Lower lobe of right lung (tissue), 2 donors: ENCODE results near the gene ZBTB45. TPM values are rescaled to one million over a fixed set of nuclear protein-coding genes. Genes with fewer than 3 reads are reported as not detected.
A peak's percentile ranks its signal among the peaks of the same experiment; 100 is the strongest.
"Not testable (repeated sequence)": the region's sequence is repeated elsewhere in the genome, so short reads cannot be mapped to it uniquely, and the experiment has no call there.

Experiments used
- ATAC-seq, 2 donors: fragments of 200-7000 bp; cut with Tn5 transposase; one replicate each; pipeline ENCODE4 v1.9.1; 2020 to 2022; ENCODE audit warnings: mild to moderate bottlenecking in 2 of 2, moderate library complexity in 2 of 2
- DNase-seq: peaks from one replicate; pipeline ENCODE4 v3.0.0-alpha.2; 2020
- H3K27ac ChIP-seq: fragments of 200-600 bp; one replicate; pipeline ENCODE4 v1.8.0; 2022
- H3K27me3 ChIP-seq: fragments of 200-600 bp; one replicate; pipeline ENCODE4 v1.8.0; 2022; ENCODE audit warnings: low read depth
- H3K36me3 ChIP-seq: fragments of 200-600 bp; one replicate; pipeline ENCODE4 v1.8.0; 2022; ENCODE audit warnings: mild to moderate bottlenecking
- H3K4me1 ChIP-seq: fragments of 200-600 bp; one replicate; pipeline ENCODE4 v1.8.0; 2022
- H3K4me3 ChIP-seq: fragments of 200-600 bp; one replicate; pipeline ENCODE4 v1.8.0; 2022; ENCODE audit warnings: mild to moderate bottlenecking
- H3K9me3 ChIP-seq: fragments of 200-600 bp; one replicate; pipeline ENCODE4 v1.8.0; 2022
- CTCF ChIP-seq: fragments of 200-600 bp; IDR thresholded peaks from one replicate; pipeline ENCODE4 v1.8.0; 2022; ENCODE audit warnings: antibody characterized with exemption, mild to moderate bottlenecking
- intact Hi-C: fragments of 100-400 bp; cut with DNase I; formaldehyde crosslinking; loops from one replicate; pipeline ENCODE4 v1.11.0; 2022
- total RNA-seq: library from RNA; stranded (reverse); fragmentation: NEBNext Ultra II Directional; extraction: Animal tissue kit (Norgen Biotek cat#: 25700); gene quantifications from one replicate; pipeline ENCODE4 v1.2.1, GENCODE V29; 2021
- donor health status: DM: no; HTN: yes; CAD: no; lungs with severe emphysema.

ZBTB45 gene
- total RNA-seq, 1 donor from 2014 or later, result 14.1 TPM

- intact Hi-C loops, result no loop called here
- DNase-seq (no peak), ATAC-seq (peak in 1 of 2 donors; percentile 0)
- Histone ChIP-seq H3K4me1 (peaks cover 19% of the 10 kb centered on the region), H3K4me3 (peak overlapping the region; percentile 86), H3K27ac (peak overlapping the region; percentile 86), H3K36me3 (peaks cover 43% of the 10 kb centered on the region), H3K9me3 (no peaks in the 10 kb centered on the region), H3K27me3 (no peaks in the 10 kb centered on the region)
- no peak for TF ChIP-seq CTCF
Measured at GRCh38 chr19:58474997-58475713, 44.5 kb downstream of the ZBTB45 start.

- no peak for ATAC-seq
- Histone ChIP-seq H3K4me1 (peaks cover 19% of the 10 kb centered on the region), H3K4me3 (peak overlapping the region; percentile 86), H3K27me3 (no peaks in the 10 kb centered on the region), H3K36me3 (peaks cover 43% of the 10 kb centered on the region), H3K9me3 (no peaks in the 10 kb centered on the region), H3K27ac (no peak overlapping the region)
- no peak for TF ChIP-seq CTCF
- DNase-seq, result no peak
- intact Hi-C loops, result no loop called here
Measured at GRCh38 chr19:58474291-58474996, 45.2 kb downstream of the ZBTB45 start.

- Histone ChIP-seq H3K4me3 (no peak overlapping the region), H3K9me3 (no peaks in the 10 kb centered on the region), H3K27me3 (no peaks in the 10 kb centered on the region), H3K36me3 (peaks cover 41% of the 10 kb centered on the region), H3K27ac (no peak overlapping the region), H3K4me1 (peaks cover 19% of the 10 kb centered on the region)
- DNase-seq (no peak), ATAC-seq (no peak)
- intact Hi-C loops, result no loop called here
- TF ChIP-seq CTCF, result no peak
Measured at GRCh38 chr19:58473775-58474174, 45.8 kb downstream of the ZBTB45 start.

GRCh38 chr19:58471736-58472135, 47.9 kb downstream of the ZBTB45 start:
- Histone ChIP-seq H3K27me3 (no peaks in the 10 kb centered on the region), H3K9me3 (no peaks in the 10 kb centered on the region), H3K4me1 (peaks cover 21% of the 10 kb centered on the region), H3K36me3 (peaks cover 40% of the 10 kb centered on the region), H3K4me3 (no peak overlapping the region), H3K27ac (no peak overlapping the region)
- intact Hi-C loops, result no loop called here
- DNase-seq (no peak), ATAC-seq (no peak)
- no peak for TF ChIP-seq CTCF

GRCh38 chr19:58470837-58471543, 48.6 kb downstream of the ZBTB45 start:
- DNase-seq, intact Hi-C loops: not testable (repeated sequence)

More at GRCh38 chr19:58470837-58471543, 48.6 kb downstream of the ZBTB45 start:
- Histone ChIP-seq H3K36me3 (peaks cover 40% of the 10 kb centered on the region), H3K4me1 (peaks cover 24% of the 10 kb centered on the region)
- not testable (repeated sequence) for H3K27me3 ChIP-seq, ATAC-seq, H3K27ac ChIP-seq, H3K4me3 ChIP-seq, H3K9me3 ChIP-seq
